ENCODE measurements around the gene ARHGEF19. TPM values are rescaled to one million over a fixed set of nuclear protein-coding genes. Genes with fewer than 3 reads are reported as not detected.

ARHGEF19 gene
- total and polyA plus RNA-seq, 2 of the 4 experiments (the other 2 are of a cell fraction), result 4.5 to 16.8 TPM

- BruUV-seq (replicated peaks), result no TSS peak
- no peak for DNase-seq
- dilution Hi-C loops (cut with HindIII; ENCODE audit: low sequenced_read_pairs, unreplicated experiment), result no loop called here
- H4K91ac ChIP-seq (ENCODE audit: insufficient read depth, low read depth, low read length), result no peak overlapping the region
- H3K27ac ChIP-seq (ENCODE audit: insufficient read depth, low read length), result no peak overlapping the region
- H2AK5ac ChIP-seq (ENCODE audit: low read depth, low read length), result no peak overlapping the region
- no peak overlapping the region for H3K4ac ChIP-seq (ENCODE audit: low read depth, low read length)
- H4K8ac ChIP-seq (ENCODE audit: low read depth in 2 of 2, low read length in 2 of 2), result no peak overlapping the region
- H2AFZ ChIP-seq (replicated peaks; ENCODE audit: low read length, poor library complexity), result no peak overlapping the region
- no peaks in the 10 kb centered on the region for H4K20me1 ChIP-seq (ENCODE audit: insufficient read depth, low read length)
- 93% methylated on average over 6 of the region's 15 CpGs; no CpG with 5 or more reads in 1 of the 2 experiments for WGBS, 2 experiments (ENCODE audit: extremely low coverage in 2 of 2, insufficient read length in 1 of 2)
- H3K9me1 ChIP-seq (ENCODE audit: insufficient read depth, low read length), result peaks cover 8% of the 10 kb centered on the region; the same call in 1 of the 2 replicates
- TF ChIP-seq MAFK (IDR thresholded peaks at IDR 0.05; ENCODE audit: low read depth, low read length), result no peak
- TF ChIP-seq BHLHE40 (IDR thresholded peaks at IDR 0.05; ENCODE audit: low read depth, low read length), result no peak
- no peak for TF ChIP-seq CHD1 (IDR thresholded peaks at IDR 0.05; ENCODE audit: low read depth, low read length)
- no peak for TF ChIP-seq SMC3 (IDR thresholded peaks at IDR 0.05; ENCODE audit: low read depth, low read length)
- TF ChIP-seq ELK1 (IDR thresholded peaks at IDR 0.05; ENCODE audit: borderline replicate concordance, low read depth, low read length), result no peak
- no peak for TF ChIP-seq CEBPB (IDR thresholded peaks at IDR 0.05; ENCODE audit: low read depth, low read length)
- TF ChIP-seq MXI1 (IDR thresholded peaks at IDR 0.05; ENCODE audit: borderline replicate concordance, low read depth, low read length), result no peak
- no peak for TF ChIP-seq POLR2A (IDR thresholded peaks at IDR 0.05; ENCODE audit: low read depth, low read length)
- no peak for TF ChIP-seq MAZ (IDR thresholded peaks at IDR 0.05; ENCODE audit: borderline replicate concordance, low read depth, low read length)
- TF ChIP-seq USF2 (IDR thresholded peaks at IDR 0.05; ENCODE audit: low read depth, low read length), result no peak
- H2BK120ac ChIP-seq (ENCODE audit: low read depth, low read length), result no peak overlapping the region
- H4K5ac ChIP-seq (ENCODE audit: low read depth, low read length), result no peak overlapping the region
- H3K4me3 ChIP-seq (ENCODE audit: insufficient read depth, low read depth, low read length), result no peak overlapping the region
- H2AK9ac ChIP-seq (replicated peaks; ENCODE audit: low read depth, low read length, poor library complexity), result peak overlapping the region; percentile 89
- no peak overlapping the region for H3K14ac ChIP-seq (replicated peaks; ENCODE audit: low read depth, low read length)
- no peak overlapping the region for H3K23ac ChIP-seq (ENCODE audit: low read depth, low read length)
- H3K56ac ChIP-seq (ENCODE audit: extremely low read depth, insufficient read depth, low read length), result no peak overlapping the region
- no peak overlapping the region for H3K4me2 ChIP-seq (ENCODE audit: low read depth, low read length)
- in situ Hi-C loops (cut with MboI; ENCODE audit: low sequenced_read_pairs), result no loop called here
- no peaks in the 10 kb centered on the region for H3K27me3 ChIP-seq (ENCODE audit: control insufficient read depth, insufficient read depth, low read length)
- ATAC-seq (ENCODE audit: low read depth), result no peak
- H3K79me1 ChIP-seq (ENCODE audit: low read depth in 1 of 2, low read length in 2 of 2), result peaks cover 0 to 7% of the 10 kb centered on the region in 2 experiments; a peak in 1 of 4 replicates
- ChIA-PET CTCF (no interaction called here), POLR2A (ENCODE audit: unreplicated experiment) (no interaction called here)
- peaks cover 37% of the 10 kb centered on the region for H3K4me1 ChIP-seq (ENCODE audit: control insufficient read depth, insufficient read depth, low read length)
- H2BK20ac ChIP-seq (ENCODE audit: low read depth, low read length), result no peak overlapping the region
- intact Hi-C loops (cut with micrococcal nuclease), result no loop called here
- no peaks in the 10 kb centered on the region for H3K9me3 ChIP-seq (ENCODE audit: control insufficient read depth, insufficient read depth, low read length)
- no peak overlapping the region for H3K18ac ChIP-seq (ENCODE audit: low read depth, low read length)
- H2BK5ac ChIP-seq (ENCODE audit: low read depth, low read length, poor library complexity, severe bottlenecking), result no peak overlapping the region
- no peaks in the 10 kb centered on the region for H3K36me3 ChIP-seq (ENCODE audit: control insufficient read depth, insufficient read depth, low read length)
- H3K9ac ChIP-seq (ENCODE audit: low read depth, low read length), result no peak overlapping the region
- H2BK15ac ChIP-seq (ENCODE audit: low read depth, low read length), result no peak overlapping the region
Measured at GRCh38 chr1:16172218-16172830, 40.1 kb downstream of the ARHGEF19 start.
